Stomach (tissue), 9 donors: ENCODE measurements around the gene GABRG3. TPM values are rescaled to one million over a fixed set of nuclear protein-coding genes. Genes with fewer than 3 reads are reported as not detected.

Experiments
- DNase-seq, 2 donors: peaks; one replicate each; pipeline versions ENCODE4 v3.0.0 to v3.0.0-alpha.2; 2013 to 2019
- H3K27ac ChIP-seq, 5 donors: fragments of 200-600 bp in 4 of 5; sonication (generic) in 4 of 5; one replicate each; pipeline ENCODE4 v1.5.1; 2013 to 2019; ENCODE audit warnings: mild to moderate bottlenecking in 1 of 5, moderate library complexity in 1 of 5
- H3K27me3 ChIP-seq, 3 donors: fragments of 200-600 bp; sonication (generic); one replicate each; pipeline ENCODE4 v1.5.1; 2017 to 2019; ENCODE audit warnings: mixed run types in 1 of 3
- H3K36me3 ChIP-seq, 4 donors: fragments of 200-600 bp; sonication (generic); 1 replicate in 3 of 4; 2 replicates in 1 of 4; pipeline ENCODE4 v1.5.1; 2016 to 2019
- H3K4me1 ChIP-seq, 4 donors: fragments of 200-600 bp; sonication (generic); one replicate each; pipeline ENCODE4 v1.5.1; 2016 to 2019
- H3K4me3 ChIP-seq, 4 donors: fragments of 200-600 bp; sonication (generic) in 3 of 4; one replicate each; pipeline ENCODE4 v1.5.1; 2016 to 2019; ENCODE audit warnings: mild to moderate bottlenecking in 1 of 4
- H3K9me3 ChIP-seq, 4 donors: fragments of 200-600 bp; sonication (generic); one replicate each; pipeline ENCODE4 v1.5.1; 2016 to 2019
- CTCF ChIP-seq, 7 experiments: fragments of 450-650 bp in 4 of 7; fragments of 200-600 bp in 3 of 7; sonication (generic) in 3 of 7; IDR thresholded peaks; one replicate each; pipeline ENCODE4 v1.5.1; 2016 to 2019; ENCODE audit warnings: antibody characterized with exemption in 7 of 7, control low read depth in 2 of 7, mild to moderate bottlenecking in 1 of 7
- EP300 ChIP-seq: sonication (generic); formaldehyde crosslinking; IDR thresholded peaks from one replicate; pipeline ENCODE4 v1.6.1; 2017; ENCODE audit warnings: antibody characterized with exemption
- POLR2A ChIP-seq, 4 donors: fragments of 450-650 bp; IDR thresholded peaks; one replicate each; pipeline ENCODE4 v1.6.1; 2016; ENCODE audit warnings: antibody characterized with exemption in 4 of 4, control low read depth in 2 of 4, mild to moderate bottlenecking in 1 of 4, moderate library complexity in 1 of 4
- POLR2AphosphoS5 ChIP-seq, 3 donors: sonication (generic); formaldehyde crosslinking; IDR thresholded peaks; one replicate each; pipeline ENCODE4 v1.6.1; 2016; ENCODE audit warnings: antibody characterized with exemption in 3 of 3
- WGBS, 5 donors: extraction: QIAGEN DNeasy Blood & Tissue Kit in 3 of 5; methylation state at CpG; one replicate each; pipeline versions ENCODE4 v1.1.5 to v1.1.7; 2013 to 2018; 5-methylcytosine and 5-hydroxymethylcytosine counted together
- intact Hi-C: fragments of 100-400 bp; cut with DNase I; formaldehyde crosslinking; loops from one replicate; pipeline ENCODE4 v1.15.1; 2023; ENCODE audit warnings: low total_unique reads
- polyA plus RNA-seq, 3 donors: library from polyadenylated mRNA; stranded (reverse); fragments of 200-250 nt; gene quantifications; one replicate each; pipeline ENCODE4 v1.2.3, GENCODE V29; 2013
- total RNA-seq, 5 donors: library from RNA; depleted of rRNA; stranded (reverse); fragments of >200 nt; gene quantifications; one replicate each; pipeline versions ENCODE4 v1.1.0 to v1.2.3, GENCODE V29; 2014 to 2016
- donor health status: healthy with polysubstance abuse.
- donor health status: Bipolar disorder and iron deficiency.
- donor health status: healthy.

GABRG3 gene
- total and polyA plus RNA-seq, 8 donors = 0.37 to 1.5 TPM; not detected in 6

GRCh38 chr15:27062951-27063350 lies 92.0 kb downstream of the GABRG3 start:
- intact Hi-C loops = no loop called here
- Histone ChIP-seq H3K4me1 (no peaks in the 10 kb centered on the region), H3K36me3 (no peaks in the 10 kb centered on the region), H3K9me3 (peaks cover 0 to 13% (median 11%) of the 10 kb centered on the region in 4 donors), H3K27me3 (no peaks in the 10 kb centered on the region), H3K27ac (no peak overlapping the region), H3K4me3 (no peak overlapping the region)
- TF ChIP-seq POLR2A (IDR thresholded peaks at IDR 0.05) = no peak
- DNase-seq = peak in 1 of 2 donors; percentile 18
- WGBS, 5 donors = 78 to 86% (median 84%) methylated on average over 9 of the region's 9 CpGs

GRCh38 chr15:27064080-27064479 lies 93.1 kb downstream of the GABRG3 start:
- H3K36me3 ChIP-seq = no peaks in the 10 kb centered on the region
- H3K27me3 ChIP-seq = peaks cover 0 to 3% (median 0%) of the 10 kb centered on the region in 3 donors
- WGBS, 5 donors = 85 to 92% (median 90%) methylated on average over 12 of the region's 12 CpGs
- no peak for DNase-seq
- no peak overlapping the region for H3K27ac ChIP-seq
- no peaks in the 10 kb centered on the region for H3K4me1 ChIP-seq
- no peak overlapping the region for H3K4me3 ChIP-seq
- TF ChIP-seq EP300 (no peak), CTCF (IDR thresholded peaks at IDR 0.05) (no peak), POLR2A (IDR thresholded peaks at IDR 0.05) (no peak), POLR2AphosphoS5 (IDR thresholded peaks at IDR 0.05) (no peak)
- peaks cover 11 to 24% (median 22%) of the 10 kb centered on the region in 4 donors for H3K9me3 ChIP-seq
- intact Hi-C loops = no loop called here

- Histone ChIP-seq H3K4me3 (no peak overlapping the region), H3K9me3 (peaks cover 11 to 34% (median 27%) of the 10 kb centered on the region in 4 donors), H3K36me3 (no peaks in the 10 kb centered on the region), H3K27ac (no peak overlapping the region), H3K27me3 (peaks cover 0 to 3% (median 0%) of the 10 kb centered on the region in 3 donors), H3K4me1 (no peaks in the 10 kb centered on the region)
- DNase-seq = no peak
- WGBS, 5 donors = 61 to 75% (median 73%) methylated on average over 7 of the region's 7 CpGs
- intact Hi-C loops = no loop called here
- no peak for TF ChIP-seq CTCF (IDR thresholded peaks at IDR 0.05)
- no peak for TF ChIP-seq EP300
- no peak for TF ChIP-seq POLR2AphosphoS5 (IDR thresholded peaks at IDR 0.05)
- TF ChIP-seq POLR2A (IDR thresholded peaks at IDR 0.05) = no peak
Observed at GRCh38 chr15:27065151-27065550, 94.2 kb downstream of the GABRG3 start.

- TF ChIP-seq POLR2AphosphoS5 (IDR thresholded peaks at IDR 0.05) = no peak
- no peak for TF ChIP-seq CTCF (IDR thresholded peaks at IDR 0.05)
- Histone ChIP-seq H3K4me1 (no peaks in the 10 kb centered on the region), H3K9me3 (peaks cover 11 to 34% (median 27%) of the 10 kb centered on the region in 4 donors), H3K27me3 (peaks cover 0 to 3% (median 0%) of the 10 kb centered on the region in 3 donors), H3K4me3 (no peak overlapping the region), H3K36me3 (no peaks in the 10 kb centered on the region), H3K27ac (no peak overlapping the region)
- DNase-seq = no peak
- WGBS, 5 donors = 66 to 78% (median 74%) methylated on average over 4 of the region's 4 CpGs
- intact Hi-C loops = no loop called here
Observed at GRCh38 chr15:27065785-27066184, 94.8 kb downstream of the GABRG3 start.

- Histone ChIP-seq H3K36me3 (no peaks in the 10 kb centered on the region), H3K4me3 (no peak overlapping the region), H3K4me1 (no peaks in the 10 kb centered on the region), H3K27me3 (peaks cover 0 to 3% (median 0%) of the 10 kb centered on the region in 3 donors), H3K9me3 (peaks cover 11 to 34% (median 29%) of the 10 kb centered on the region in 4 donors), H3K27ac (no peak overlapping the region)
- no peak for DNase-seq
- TF ChIP-seq EP300 (no peak), POLR2A (IDR thresholded peaks at IDR 0.05) (no peak), POLR2AphosphoS5 (IDR thresholded peaks at IDR 0.05) (no peak), CTCF (IDR thresholded peaks at IDR 0.05) (no peak)
- 45 to 75% (median 63%) methylated on average over 2 of the region's 2 CpGs for WGBS, 5 donors
- intact Hi-C loops = no loop called here
Observed at GRCh38 chr15:27066446-27066845, 95.5 kb downstream of the GABRG3 start.
